ENCODE data around the gene RAB32.
A peak's percentile ranks its signal among the peaks of the same experiment; 100 is the strongest.

Gene RAB32

GRCh38 chr6:146543940-146544615, 445 bp downstream of the RAB32 start:
- peak overlapping the region; percentile 46 to 94 (median 85) for H3K4me3 ChIP-seq (ENCODE audit: control insufficient read depth in 1 of 7, extremely low read depth in 1 of 7, insufficient read depth in 4 of 7, low read depth in 2 of 7, low read length in 6 of 7)
- DNase-seq = peak; percentile 45 to 76 (median 64)
- no peaks in the 10 kb centered on the region for H3K27me3 ChIP-seq (replicated peaks in 2 of 5; ENCODE audit: control insufficient read depth in 4 of 5, insufficient read depth in 5 of 5, low read length in 4 of 5)
- ChIA-PET POLR2A (interaction anchor here (0.5 to 1.8 kb wide), 2 partner anchors 227 to 621 kb away, joined by 3 to 10 read pairs; no protein-coding TSS in a partner anchor), CTCF (interaction anchor here (0.9 to 1.3 kb wide), 6 partner anchors 11 to 229 kb away, joined by 3 to 6 read pairs (median 4); no protein-coding TSS in a partner anchor)
- H3K4me1 ChIP-seq (ENCODE audit: control extremely low read depth in 1 of 4, control insufficient read depth in 4 of 4, insufficient read depth in 4 of 4, low read length in 3 of 4) = peaks cover 12 to 51% (median 30%) of the 10 kb centered on the region in 4 experiments
- no peaks in the 10 kb centered on the region for H3K9me3 ChIP-seq (ENCODE audit: control extremely low read depth in 1 of 5, control insufficient read depth in 4 of 5, insufficient read depth in 2 of 5, low read depth in 1 of 5, low read length in 4 of 5)
- H3K27ac ChIP-seq (ENCODE audit: insufficient read depth in 1 of 2, low read depth in 1 of 2, low read length in 2 of 2, poor library complexity in 1 of 2, severe bottlenecking in 2 of 2) = peak overlapping the region; percentile 84 to 91
- WGBS (ENCODE audit: insufficient coverage) = 1% methylated on average over 30 of the region's 33 CpGs
- H3K36me3 ChIP-seq (ENCODE audit: control insufficient read depth in 4 of 4, insufficient read depth in 4 of 4, low read length in 3 of 4) = peaks cover 0 to 4% (median 0%) of the 10 kb centered on the region in 4 experiments

- peak overlapping the region; percentile 84 to 91 for H3K27ac ChIP-seq (ENCODE audit: insufficient read depth in 1 of 2, low read depth in 1 of 2, low read length in 2 of 2, poor library complexity in 1 of 2, severe bottlenecking in 2 of 2)
- H3K4me1 ChIP-seq (ENCODE audit: control extremely low read depth in 1 of 4, control insufficient read depth in 4 of 4, insufficient read depth in 4 of 4, low read length in 3 of 4) = peaks cover 16 to 56% (median 33%) of the 10 kb centered on the region in 4 experiments
- DNase-seq = peak in 2 of 3 donors; percentile 34 to 46
- H3K36me3 ChIP-seq (ENCODE audit: control insufficient read depth in 4 of 4, insufficient read depth in 4 of 4, low read length in 3 of 4) = peaks cover 0 to 10% (median 4%) of the 10 kb centered on the region in 4 experiments
- ChIA-PET POLR2A (interaction anchor here (1.0 to 1.8 kb wide), 2 partner anchors 223 to 227 kb away, joined by 3 to 10 read pairs; no protein-coding TSS in a partner anchor), CTCF (interaction anchor here (1.3 to 2.6 kb wide), 2 partner anchors 57 to 230 kb away, joined by 4 to 12 read pairs; no protein-coding TSS in a partner anchor)
- no peaks in the 10 kb centered on the region for H3K9me3 ChIP-seq (ENCODE audit: control extremely low read depth in 1 of 5, control insufficient read depth in 4 of 5, insufficient read depth in 2 of 5, low read depth in 1 of 5, low read length in 4 of 5)
- peak overlapping the region; percentile 46 to 94 (median 85) for H3K4me3 ChIP-seq (ENCODE audit: control insufficient read depth in 1 of 7, extremely low read depth in 1 of 7, insufficient read depth in 4 of 7, low read depth in 2 of 7, low read length in 6 of 7)
- WGBS (ENCODE audit: insufficient coverage) = 19% methylated on average over 3 of the region's 11 CpGs
- H3K27me3 ChIP-seq (replicated peaks in 2 of 5; ENCODE audit: control insufficient read depth in 4 of 5, insufficient read depth in 5 of 5, low read length in 4 of 5) = no peaks in the 10 kb centered on the region
Measured at GRCh38 chr6:146544616-146545182, 1.1 kb downstream of the RAB32 start.

GRCh38 chr6:146545581-146545980, 1.9 kb downstream of the RAB32 start:
- Histone ChIP-seq H3K4me3 (ENCODE audit: control insufficient read depth in 1 of 7, extremely low read depth in 1 of 7, insufficient read depth in 4 of 7, low read depth in 2 of 7, low read length in 6 of 7) (peak overlapping the region in 6 of 7 experiments; percentile 61 to 94 (median 87)), H3K36me3 (ENCODE audit: control insufficient read depth in 4 of 4, insufficient read depth in 4 of 4, low read length in 3 of 4) (peaks cover 0 to 16% (median 5%) of the 10 kb centered on the region in 4 experiments), H3K9me3 (ENCODE audit: control extremely low read depth in 1 of 5, control insufficient read depth in 4 of 5, insufficient read depth in 2 of 5, low read depth in 1 of 5, low read length in 4 of 5) (no peaks in the 10 kb centered on the region), H3K4me1 (ENCODE audit: control extremely low read depth in 1 of 4, control insufficient read depth in 4 of 4, insufficient read depth in 4 of 4, low read length in 3 of 4) (peaks cover 16 to 56% (median 34%) of the 10 kb centered on the region in 4 experiments), H3K27ac (ENCODE audit: insufficient read depth in 1 of 2, low read depth in 1 of 2, low read length in 2 of 2, poor library complexity in 1 of 2, severe bottlenecking in 2 of 2) (peak overlapping the region; percentile 73 to 76), H3K27me3 (replicated peaks in 2 of 5; ENCODE audit: control insufficient read depth in 4 of 5, insufficient read depth in 5 of 5, low read length in 4 of 5) (no peaks in the 10 kb centered on the region)
- peak in 2 of 3 donors; percentile 57 to 63 for DNase-seq
- POLR2A ChIA-PET = interaction anchor here (1.0 to 1.8 kb wide), 2 partner anchors 222 to 226 kb away, joined by 3 to 10 read pairs; no protein-coding TSS in a partner anchor
- 0% methylated on average over 4 of the region's 5 CpGs for WGBS (ENCODE audit: insufficient coverage)
- CTCF ChIA-PET = interaction anchor here (1.0 to 2.6 kb wide), 3 partner anchors 58 to 229 kb away, joined by 3 to 12 read pairs (median 4); no protein-coding TSS in a partner anchor

- WGBS (ENCODE audit: insufficient coverage) = no CpG with 5 or more reads among the region's 3 CpGs
- ChIA-PET POLR2A (no interaction called here), CTCF (interaction anchor here (0.6 to 2.6 kb wide), 5 partner anchors 14 to 228 kb away, joined by 3 to 12 read pairs (median 4); no protein-coding TSS in a partner anchor)
- peak overlapping the region in 1 of 2 experiments; percentile 76 for H3K27ac ChIP-seq (ENCODE audit: insufficient read depth in 1 of 2, low read depth in 1 of 2, low read length in 2 of 2, poor library complexity in 1 of 2, severe bottlenecking in 2 of 2)
- H3K9me3 ChIP-seq (ENCODE audit: control extremely low read depth in 1 of 5, control insufficient read depth in 4 of 5, insufficient read depth in 2 of 5, low read depth in 1 of 5, low read length in 4 of 5) = no peaks in the 10 kb centered on the region
- H3K36me3 ChIP-seq (ENCODE audit: control insufficient read depth in 4 of 4, insufficient read depth in 4 of 4, low read length in 3 of 4) = peaks cover 0 to 26% (median 9%) of the 10 kb centered on the region in 4 experiments
- H3K4me1 ChIP-seq (ENCODE audit: control extremely low read depth in 1 of 4, control insufficient read depth in 4 of 4, insufficient read depth in 4 of 4, low read length in 3 of 4) = peaks cover 16 to 56% (median 34%) of the 10 kb centered on the region in 4 experiments
- peak in 2 of 3 donors; percentile 34 to 47 for DNase-seq
- no peaks in the 10 kb centered on the region for H3K27me3 ChIP-seq (replicated peaks in 2 of 5; ENCODE audit: control insufficient read depth in 4 of 5, insufficient read depth in 5 of 5, low read length in 4 of 5)
- H3K4me3 ChIP-seq (ENCODE audit: control insufficient read depth in 1 of 7, extremely low read depth in 1 of 7, insufficient read depth in 4 of 7, low read depth in 2 of 7, low read length in 6 of 7) = peak overlapping the region in 4 of 7 experiments; percentile 3 to 94 (median 57)
Measured at GRCh38 chr6:146546443-146547043, 2.9 kb downstream of the RAB32 start.

GRCh38 chr6:146547889-146548288, 4.3 kb downstream of the RAB32 start:
- CTCF ChIA-PET = no interaction called here
- peaks cover 0 to 33% (median 9%) of the 10 kb centered on the region in 4 experiments for H3K36me3 ChIP-seq (ENCODE audit: control insufficient read depth in 4 of 4, insufficient read depth in 4 of 4, low read length in 3 of 4)
- WGBS (ENCODE audit: insufficient coverage) = no CpG with 5 or more reads among the region's 2 CpGs

GRCh38 chr6:146548898-146549374, 5.3 kb downstream of the RAB32 start:
- POLR2A ChIA-PET = no interaction called here
- CTCF ChIA-PET = no interaction called here
- Histone ChIP-seq H3K27ac (ENCODE audit: insufficient read depth in 1 of 2, low read depth in 1 of 2, low read length in 2 of 2, poor library complexity in 1 of 2, severe bottlenecking in 2 of 2) (peak overlapping the region in 1 of 2 experiments; percentile 4), H3K27me3 (replicated peaks in 2 of 5; ENCODE audit: control insufficient read depth in 4 of 5, insufficient read depth in 5 of 5, low read length in 4 of 5) (no peaks in the 10 kb centered on the region), H3K36me3 (ENCODE audit: control insufficient read depth in 4 of 4, insufficient read depth in 4 of 4, low read length in 3 of 4) (peaks cover 3 to 38% (median 14%) of the 10 kb centered on the region in 4 experiments), H3K4me1 (ENCODE audit: control extremely low read depth in 1 of 4, control insufficient read depth in 4 of 4, insufficient read depth in 4 of 4, low read length in 3 of 4) (peaks cover 16 to 50% (median 28%) of the 10 kb centered on the region in 4 experiments), H3K9me3 (ENCODE audit: control extremely low read depth in 1 of 5, control insufficient read depth in 4 of 5, insufficient read depth in 2 of 5, low read depth in 1 of 5, low read length in 4 of 5) (no peaks in the 10 kb centered on the region), H3K4me3 (ENCODE audit: control insufficient read depth in 1 of 7, extremely low read depth in 1 of 7, insufficient read depth in 4 of 7, low read depth in 2 of 7, low read length in 6 of 7) (no peak overlapping the region)
- DNase-seq = peak in 2 of 3 donors; percentile 33 to 58
- WGBS (ENCODE audit: insufficient coverage) = no CpG with 5 or more reads among the region's 2 CpGs

More at GRCh38 chr6:146547889-146548288, 4.3 kb downstream of the RAB32 start:
- Histone ChIP-seq H3K4me1 (ENCODE audit: control extremely low read depth in 1 of 4, control insufficient read depth in 4 of 4, insufficient read depth in 4 of 4, low read length in 3 of 4) (peaks cover 16 to 51% (median 30%) of the 10 kb centered on the region in 4 experiments), H3K9me3 (ENCODE audit: control extremely low read depth in 1 of 5, control insufficient read depth in 4 of 5, insufficient read depth in 2 of 5, low read depth in 1 of 5, low read length in 4 of 5) (no peaks in the 10 kb centered on the region), H3K27ac (ENCODE audit: insufficient read depth in 1 of 2, low read depth in 1 of 2, low read length in 2 of 2, poor library complexity in 1 of 2, severe bottlenecking in 2 of 2) (no peak overlapping the region), H3K27me3 (replicated peaks in 2 of 5; ENCODE audit: control insufficient read depth in 4 of 5, insufficient read depth in 5 of 5, low read length in 4 of 5) (no peaks in the 10 kb centered on the region), H3K4me3 (ENCODE audit: control insufficient read depth in 1 of 7, extremely low read depth in 1 of 7, insufficient read depth in 4 of 7, low read depth in 2 of 7, low read length in 6 of 7) (no peak overlapping the region)
- DNase-seq = no peak
- POLR2A ChIA-PET = no interaction called here

Measured in common myeloid progenitor, CD34-positive (primary cell).